GM21367 (cell line): ENCODE data around the gene IGF1.

Experiments used
- ATAC-seq: cut with Tn5 transposase; IDR thresholded peaks from one replicate; pipeline ENCODE4 v1.9.1; 2021; ENCODE audit not compliant: unreplicated experiment

The IGF1 gene

GRCh38 chr12:102480406-102480805 is at the start of gene IGF1:
TSS of gene IGF1 (minus strand) at chr12:102480563. CDS start at chr12:102480381, 182 bp downstream.
- ATAC-seq: no peak

- no peak for ATAC-seq
Observed at GRCh38 chr12:102528111-102528510, 47.7 kb upstream of the IGF1 start.

- no peak for ATAC-seq
Observed at GRCh38 chr12:102527171-102527720, 46.9 kb upstream of the IGF1 start.

- no peak for ATAC-seq
Observed at GRCh38 chr12:102526656-102527055, 46.3 kb upstream of the IGF1 start.

GRCh38 chr12:102522768-102523167 is 42.4 kb upstream of the IGF1 start:
- ATAC-seq: no peak

- ATAC-seq: no peak
Observed at GRCh38 chr12:102521662-102522277, 41.4 kb upstream of the IGF1 start.

GRCh38 chr12:102518871-102519270 is 38.5 kb upstream of the IGF1 start:
- ATAC-seq: no peak

GRCh38 chr12:102514696-102515095 is 34.3 kb upstream of the IGF1 start:
- no peak for ATAC-seq

GRCh38 chr12:102513739-102514138 is 33.4 kb upstream of the IGF1 start:
- no peak for ATAC-seq

- ATAC-seq: peak; percentile 81
Observed at GRCh38 chr12:102513272-102513671, 32.9 kb upstream of the IGF1 start.

GRCh38 chr12:102512523-102512922 is 32.2 kb upstream of the IGF1 start:
- no peak for ATAC-seq

- ATAC-seq: no peak
Observed at GRCh38 chr12:102511575-102511974, 31.2 kb upstream of the IGF1 start.

- ATAC-seq: no peak
Observed at GRCh38 chr12:102510463-102510862, 30.1 kb upstream of the IGF1 start.

- no peak for ATAC-seq
Observed at GRCh38 chr12:102510031-102510430, 29.7 kb upstream of the IGF1 start.

GRCh38 chr12:102509123-102509626 is 28.8 kb upstream of the IGF1 start:
- no peak for ATAC-seq

GRCh38 chr12:102508052-102508451 is 27.7 kb upstream of the IGF1 start:
- no peak for ATAC-seq

- ATAC-seq: no peak
Observed at GRCh38 chr12:102507301-102507700, 26.9 kb upstream of the IGF1 start.

- ATAC-seq: no peak
Observed at GRCh38 chr12:102504871-102505270, 24.5 kb upstream of the IGF1 start.

- no peak for ATAC-seq
Observed at GRCh38 chr12:102504280-102504679, 23.9 kb upstream of the IGF1 start.

- ATAC-seq: no peak
Observed at GRCh38 chr12:102503831-102504230, 23.5 kb upstream of the IGF1 start.

- ATAC-seq: peak; percentile 69
Observed at GRCh38 chr12:102503056-102503681, 22.8 kb upstream of the IGF1 start.

GRCh38 chr12:102501773-102502172 is 21.4 kb upstream of the IGF1 start:
- no peak for ATAC-seq
